Stimulated activated CD8-positive, alpha-beta memory T cell treated with anti-CD3 and anti-CD28 coated beads, Interleukin-15, amount 100 ng/mL, for 48 hours (primary cell): ENCODE data around the gene ERC1.
"Not testable (repeated sequence)": the region's sequence is repeated elsewhere in the genome, so short reads cannot be mapped to it uniquely, and the experiment has no call there.

Source experiments
- DNase-seq, 2 donors: peaks; one replicate each; pipeline ENCODE4 v3.0.0-alpha.2; 2020; ENCODE audit warnings: low read depth in 2 of 2

ERC1 gene

DNA sequence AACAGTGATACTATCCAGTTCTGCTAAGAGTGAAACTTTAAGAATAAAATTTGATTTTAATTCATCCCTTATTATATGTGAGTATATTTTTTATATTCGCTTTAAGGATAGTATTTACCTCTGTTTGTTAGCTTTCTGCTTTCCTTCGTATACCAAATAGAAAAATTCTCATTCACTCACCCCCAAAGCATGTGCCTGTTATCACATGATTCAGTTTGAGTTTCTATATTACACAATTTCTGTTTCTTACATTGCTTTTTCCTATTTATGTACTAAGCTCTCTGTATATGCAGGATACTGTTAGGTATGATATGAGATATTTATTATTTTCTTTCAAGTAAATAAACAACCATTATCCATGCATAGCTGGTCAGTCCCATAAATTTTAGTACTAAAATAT, 328.2 kb downstream of the ERC1 start:
- DNase-seq, result no peak

GRCh38 chr12:1320021-1320420, 329.0 kb downstream of the ERC1 start:
- DNase-seq, result no peak

GRCh38 chr12:1322821-1323220, 331.8 kb downstream of the ERC1 start:
- DNase-seq, result no peak

DNA sequence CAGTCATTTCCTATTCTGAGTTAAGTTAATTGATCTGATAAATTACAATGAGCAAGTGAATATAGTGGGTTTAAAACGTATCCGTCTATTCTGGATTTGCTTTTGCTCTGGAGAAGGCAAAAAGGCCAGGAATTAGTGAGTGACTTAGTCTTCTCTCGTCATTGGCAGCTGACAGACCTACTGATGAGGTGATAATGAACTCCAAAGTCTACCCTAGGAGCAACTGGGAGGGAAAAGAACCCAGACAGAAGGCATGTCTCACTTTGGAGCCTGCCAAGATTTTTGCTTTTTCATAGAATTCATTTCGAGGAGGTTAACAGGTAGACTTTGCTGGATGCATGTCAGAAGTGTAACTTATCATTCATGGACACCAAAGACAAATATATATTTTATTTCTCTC, 333.1 kb downstream of the ERC1 start:
- no peak for DNase-seq

DNA sequence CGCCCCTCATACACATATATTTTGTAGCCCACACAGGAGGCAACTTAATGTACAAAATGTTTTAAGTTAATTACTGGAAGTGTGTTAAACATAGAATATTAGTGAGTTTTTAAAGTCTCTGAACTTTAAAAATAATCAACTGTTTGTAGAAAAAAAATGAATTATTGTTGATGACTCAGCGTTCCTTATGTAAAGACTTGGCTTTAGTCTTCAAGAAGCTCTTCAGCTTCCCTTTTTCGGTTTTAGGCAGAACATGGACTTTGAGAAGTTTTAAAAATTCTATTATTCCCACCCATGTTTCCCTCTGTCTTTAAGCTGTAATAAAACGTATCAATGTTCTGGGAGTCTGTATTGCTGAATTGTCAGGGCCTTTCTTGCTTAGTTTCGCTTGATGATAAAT, 333.9 kb downstream of the ERC1 start:
- DNase-seq, result no peak

- no peak for DNase-seq
These were observed 334.6 kb downstream of the ERC1 start for GRCh38 chr12:1325666-1326065.

GRCh38 chr12:1326258-1326657, 335.2 kb downstream of the ERC1 start:
- no peak for DNase-seq

GRCh38 chr12:1328391-1328790, 337.4 kb downstream of the ERC1 start:
- DNase-seq, result no peak

DNA sequence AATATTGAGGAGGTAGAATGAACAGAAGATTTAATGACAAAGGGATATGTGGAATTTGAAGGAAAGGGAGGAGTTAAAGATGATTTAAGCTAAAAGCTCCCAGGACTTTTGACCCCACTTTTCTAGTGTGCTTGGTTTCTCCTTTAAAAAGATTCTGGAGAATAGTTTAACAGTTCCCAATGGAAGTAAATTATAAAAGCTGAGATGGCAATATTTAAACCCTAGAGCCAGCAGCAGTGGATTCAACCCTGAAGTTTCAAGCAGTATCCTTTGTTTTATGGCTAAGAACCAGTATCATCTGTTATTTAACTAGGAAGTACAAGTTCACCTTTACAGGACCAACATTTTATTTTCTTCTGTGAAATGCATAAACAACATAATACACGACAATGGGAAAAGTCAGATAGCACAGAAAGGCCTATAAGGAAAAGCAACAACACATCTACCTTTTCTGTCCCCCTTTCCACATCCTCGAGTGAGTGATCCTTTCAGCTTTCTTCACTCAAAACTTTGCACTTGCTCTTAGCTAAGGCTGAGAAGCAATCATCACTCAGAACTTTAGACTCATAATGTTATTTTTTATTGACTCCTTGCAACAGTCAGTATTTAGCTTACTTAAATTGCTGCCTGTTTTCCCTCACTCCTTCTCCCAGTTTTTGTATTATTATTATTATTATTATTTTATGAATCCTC, 338.9 kb downstream of the ERC1 start:
- no peak for DNase-seq

- no peak for DNase-seq
These were observed 339.4 kb downstream of the ERC1 start for GRCh38 chr12:1330477-1330827.

GRCh38 chr12:1332327-1332726, 341.3 kb downstream of the ERC1 start:
- DNase-seq, result no peak

GRCh38 chr12:1338483-1339177, 347.6 kb downstream of the ERC1 start:
- DNase-seq, result no peak

DNA sequence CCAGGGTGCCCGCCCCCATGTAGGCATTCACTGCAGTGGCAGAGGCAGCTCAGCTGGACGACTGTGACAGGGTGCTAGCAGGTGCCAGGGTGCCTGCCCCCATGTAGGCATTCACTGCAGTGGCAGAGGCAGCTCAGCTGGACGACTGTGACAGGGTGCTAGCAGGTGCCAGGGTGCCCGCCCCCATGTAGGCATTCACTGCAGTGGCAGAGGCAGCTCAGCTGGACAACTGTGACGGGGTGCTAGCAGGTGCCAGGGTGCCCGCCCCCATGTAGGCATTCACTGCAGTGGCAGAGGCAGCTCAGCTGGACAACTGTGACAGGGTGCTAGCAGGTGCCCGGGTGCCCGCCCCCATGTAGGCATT, 348.1 kb downstream of the ERC1 start:
- DNase-seq, result not testable (repeated sequence)

DNA sequence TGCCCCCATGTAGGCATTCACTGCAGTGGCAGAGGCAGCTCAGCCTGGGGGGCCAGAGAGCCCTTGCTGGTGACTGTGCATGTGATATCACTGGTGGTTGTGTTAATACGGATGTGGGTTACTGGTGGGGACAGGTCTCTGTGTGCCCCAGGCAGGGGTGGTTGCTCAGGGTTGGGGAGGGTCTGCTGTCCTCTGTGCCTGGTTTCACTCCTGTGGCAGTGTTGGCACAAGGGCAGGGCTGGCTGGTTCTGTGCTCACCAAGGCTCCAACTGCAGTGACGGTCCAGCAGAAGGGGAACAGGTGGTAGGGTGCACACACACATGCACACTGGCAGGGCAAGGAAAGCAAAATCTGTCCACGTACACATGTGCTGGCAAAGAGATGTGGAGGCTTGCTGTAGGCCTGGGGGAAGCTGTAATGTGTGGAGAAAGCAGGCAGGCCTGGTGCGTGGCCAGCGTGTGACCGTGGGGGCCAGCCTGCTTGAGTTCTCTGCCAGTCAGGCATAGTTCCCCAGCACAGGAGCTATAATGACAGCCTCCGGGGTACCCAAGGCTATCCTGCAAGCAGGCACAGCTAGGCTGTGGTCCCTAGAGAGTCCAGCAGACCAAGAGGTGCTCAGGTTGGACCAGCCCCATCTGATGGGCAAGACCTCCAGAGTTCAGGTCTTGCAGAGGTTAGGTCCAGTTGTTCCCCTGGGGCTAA, 348.7 kb downstream of the ERC1 start:
- DNase-seq, result no peak

- not testable (repeated sequence) for DNase-seq
These were observed 350.2 kb downstream of the ERC1 start for GRCh38 chr12:1341270-1341669.

DNA sequence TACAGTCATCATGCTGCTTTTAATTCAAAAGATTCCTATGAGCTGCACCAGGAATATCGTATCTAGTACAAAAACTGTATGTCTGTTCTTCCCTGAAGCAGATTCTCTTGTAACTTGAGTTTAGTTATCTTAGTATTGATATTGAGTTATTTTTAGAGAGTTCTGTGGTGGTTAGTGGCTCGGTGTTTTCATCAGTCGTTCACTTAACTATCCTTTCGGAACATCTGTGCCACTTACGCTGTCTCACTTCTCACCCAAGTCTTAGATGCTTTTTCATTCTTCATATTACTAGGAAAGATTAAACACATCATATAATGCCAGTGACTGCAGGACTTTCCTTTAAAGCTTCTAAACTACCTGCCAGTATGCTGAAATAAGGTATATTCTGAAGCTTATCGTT, 352.4 kb downstream of the ERC1 start:
- no peak for DNase-seq

DNA sequence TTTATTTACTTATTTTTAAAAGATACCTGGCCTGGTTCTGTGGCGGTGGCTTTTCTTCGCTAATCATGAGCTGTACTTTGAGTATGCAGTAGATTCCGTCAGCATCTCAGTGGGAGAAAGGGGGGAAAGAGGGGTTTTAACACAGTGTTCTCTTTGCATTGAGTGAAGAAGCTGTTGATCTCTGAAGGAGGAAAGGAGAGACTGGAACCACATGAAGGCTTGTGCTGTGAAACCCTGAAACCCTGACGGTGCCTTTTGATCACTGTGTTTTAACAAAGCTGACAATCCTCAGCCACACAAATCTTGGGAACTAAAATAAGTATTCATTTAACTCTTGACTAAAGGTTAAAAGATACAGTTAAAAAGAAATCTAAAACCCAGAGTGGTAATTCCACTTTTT, 353.2 kb downstream of the ERC1 start:
- no peak for DNase-seq

DNA sequence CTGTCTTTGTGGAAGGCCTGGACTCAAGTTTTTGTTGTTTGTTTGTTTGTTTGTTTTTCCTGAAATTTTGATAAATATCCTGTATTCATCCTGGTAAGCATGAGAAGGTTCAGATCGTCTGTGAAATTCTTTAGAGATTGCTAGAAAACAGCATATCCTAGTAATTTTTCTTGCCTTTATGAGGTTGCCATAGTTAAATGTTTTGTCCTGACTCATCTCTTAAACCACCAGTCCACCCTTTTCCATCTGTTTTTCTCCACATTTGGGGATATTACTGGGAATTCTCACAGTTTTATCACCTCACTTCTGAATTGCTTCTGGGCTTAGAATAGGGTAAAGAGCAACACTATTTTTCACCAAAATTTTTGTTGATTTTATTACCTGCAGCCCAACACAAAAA, 355.1 kb downstream of the ERC1 start:
- DNase-seq, result no peak

- no peak for DNase-seq
These were observed 356.3 kb downstream of the ERC1 start for GRCh38 chr12:1347294-1347693.

- DNase-seq, result no peak
These were observed 357.6 kb downstream of the ERC1 start for GRCh38 chr12:1348606-1349005.

DNA sequence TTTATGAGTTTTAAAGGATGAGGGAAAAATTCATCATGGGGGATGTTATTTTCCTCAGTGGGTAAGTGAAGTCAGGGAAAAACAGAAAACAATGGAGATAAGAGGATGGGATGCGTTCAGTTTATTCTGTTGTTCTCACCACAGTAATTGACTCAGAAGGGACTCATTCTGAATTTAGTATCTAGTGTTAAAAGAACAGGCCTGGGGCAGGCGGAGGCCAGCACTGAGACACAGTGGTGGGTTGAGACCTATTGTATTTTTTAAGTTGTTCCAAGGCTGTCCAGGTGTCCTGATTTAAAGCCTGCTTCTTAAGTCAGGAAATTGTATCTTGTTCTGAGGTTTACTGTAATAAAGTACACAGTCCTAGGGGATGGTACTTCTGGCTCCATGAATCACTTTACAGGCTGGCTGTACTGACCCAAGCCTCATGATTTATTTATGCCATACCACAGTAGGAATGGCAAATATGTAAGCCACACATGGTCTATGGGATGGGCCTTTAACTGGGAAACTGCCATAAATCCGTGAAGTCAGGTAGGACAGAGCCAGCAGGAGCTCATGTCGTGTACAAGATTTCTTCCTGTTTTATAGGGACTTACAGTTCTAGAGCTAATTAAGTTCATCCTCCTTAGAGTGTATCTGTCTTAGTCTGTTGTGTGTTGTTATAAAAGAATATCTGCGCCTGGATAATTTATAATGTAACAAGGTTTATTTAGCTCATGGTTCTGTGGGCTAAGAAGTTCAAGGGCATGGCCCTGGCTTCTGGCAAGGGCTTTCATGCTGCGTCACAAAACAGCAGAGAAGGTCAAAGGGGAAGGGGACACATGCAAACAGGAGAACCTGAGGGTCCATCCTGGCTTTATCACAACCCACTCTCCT, 359.3 kb downstream of the ERC1 start:
- DNase-seq, result no peak

DNA sequence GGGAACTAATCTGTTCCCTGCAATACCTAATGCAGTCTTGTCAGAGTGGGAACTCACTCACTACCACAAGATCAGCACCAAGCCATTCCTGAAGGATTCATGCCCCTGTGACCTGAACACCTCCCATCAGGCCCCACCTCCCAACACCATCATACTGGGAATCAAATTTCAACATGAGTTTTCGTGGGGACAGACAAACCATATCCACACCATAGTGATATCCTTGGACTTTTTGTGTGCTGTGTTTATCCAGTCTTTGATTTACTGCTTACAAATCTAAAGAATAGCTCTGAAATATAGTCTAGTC, 359.9 kb downstream of the ERC1 start:
- DNase-seq, result no peak
